HepG2 (cell line): ENCODE measurements around the gene DCAF7. TPM values are rescaled to one million over a fixed set of nuclear protein-coding genes. Genes with fewer than 3 reads are reported as not detected.

Experiments
- CCAR2 ChIP-seq: fragments of 200-400 bp; formaldehyde crosslinking; optimal IDR thresholded peaks from 2 replicates; pipeline ENCODE3; 2018; ENCODE audit warnings: low read depth, mild to moderate bottlenecking, low read length, moderate library complexity
- DPF2 ChIP-seq: sonication (generic); formaldehyde crosslinking; IDR thresholded peaks from 2 replicates; pipeline ENCODE4 v1.4.0; 2020; ENCODE audit warnings: mild to moderate bottlenecking, low read depth, missing genetic modification reagents, borderline replicate concordance
- GATA4 ChIP-seq: sonication (generic); IDR thresholded peaks from 2 replicates; pipeline ENCODE4 v1.6.1; 2016; ENCODE audit warnings: antibody characterized with exemption, low read depth, borderline replicate concordance
- SP5 ChIP-seq: IDR thresholded peaks from 2 replicates; pipeline ENCODE4 v1.6.1; 2016; ENCODE audit warnings: low read depth, borderline replicate concordance
- ZNF251 ChIP-seq: sonication (generic); formaldehyde crosslinking; IDR thresholded peaks from 2 replicates; pipeline ENCODE4 v1.9.0; 2021; ENCODE audit warnings: mild to moderate bottlenecking, missing genetic modification reagents
- ZNF335 ChIP-seq: sonication (generic); formaldehyde crosslinking; IDR thresholded peaks from 2 replicates; pipeline ENCODE4 v1.4.0; 2020; ENCODE audit warnings: missing genetic modification reagents
- ZNF337 ChIP-seq: sonication (generic); formaldehyde crosslinking; IDR thresholded peaks from 2 replicates; pipeline ENCODE4 v1.5.1; 2020; ENCODE audit warnings: missing genetic modification reagents, low read depth, mild to moderate bottlenecking, borderline replicate concordance
- ZNF441 ChIP-seq: sonication (generic); formaldehyde crosslinking; IDR thresholded peaks from 2 replicates; pipeline ENCODE4 v1.7.0; 2021; ENCODE audit warnings: missing genetic modification reagents, borderline replicate concordance
- ZNF678 ChIP-seq: sonication (generic); formaldehyde crosslinking; IDR thresholded peaks from 2 replicates; pipeline ENCODE4 v1.4.0; 2020; ENCODE audit warnings: mild to moderate bottlenecking, missing genetic modification reagents
- ZNF773 ChIP-seq: sonication (generic); formaldehyde crosslinking; IDR thresholded peaks from 2 replicates; pipeline ENCODE4 v1.4.0; 2020; ENCODE audit warnings: missing genetic modification reagents, borderline replicate concordance
- polyA plus RNA-seq, 8 experiments: library from polyadenylated mRNA; depleted of rRNA in 3 of 8; stranded (reverse) in 7 of 8; unstranded in 1 of 8; fragments of >200 nt; fragmentation: Illumina TruSeq in 4 of 8; extraction: Trizol in 4 of 8; gene quantifications; 2 replicates each; pipeline versions ENCODE4 v1.2.1 to v1.2.3, GENCODE V29; 2011 to 2016; ENCODE audit warnings: low read depth in 4 of 8, missing spikeins in 1 of 8, mixed read lengths in 1 of 8; ENCODE audit not compliant: insufficient read depth in 1 of 8
- total RNA-seq, 5 experiments: library from RNA; depleted of rRNA; stranded (reverse); fragments of >200 nt; fragmentation: Illumina TruSeq; extraction: Trizol; gene quantifications; 2 replicates each; pipeline ENCODE4 v1.2.3, GENCODE V29; 2016; ENCODE audit warnings: low read depth in 1 of 5
- TF ChIP-seq, protein P1 (sequence below): sonication (generic); formaldehyde crosslinking; IDR thresholded peaks from 2 replicates; pipeline ENCODE4 v1.4.0; 2020; ENCODE audit warnings: missing genetic modification reagents, borderline replicate concordance
- TF ChIP-seq, protein P2 (sequence below): sonication (generic); formaldehyde crosslinking; IDR thresholded peaks from 2 replicates; pipeline ENCODE4 v1.4.0; 2020; ENCODE audit warnings: missing genetic modification reagents
- TF ChIP-seq, protein P3 (sequence below): sonication (generic); formaldehyde crosslinking; IDR thresholded peaks from 2 replicates; pipeline ENCODE4 v1.4.0; 2020; ENCODE audit warnings: missing genetic modification reagents
- TF ChIP-seq, protein P4 (sequence below): sonication (generic); formaldehyde crosslinking; IDR thresholded peaks from 2 replicates; pipeline ENCODE4 v1.5.0; 2020; ENCODE audit warnings: missing genetic modification reagents
- TF ChIP-seq, protein P5 (sequence below): IDR thresholded peaks from 2 replicates; pipeline ENCODE4 v1.6.1; 2012; ENCODE audit warnings: low read depth, low read length, improper control_type of control experiment
- TF ChIP-seq, protein P6 (sequence below): sonication (generic); formaldehyde crosslinking; IDR thresholded peaks from 2 replicates; pipeline ENCODE4 v1.4.0; 2020; ENCODE audit warnings: missing genetic modification reagents, borderline replicate concordance

The DCAF7 gene
- total and polyA plus RNA-seq, 2 of the 13 experiments (the other 11 are each of a cell fraction or from before 2014, with no cell fraction given) = 55.2 to 73.4 TPM

DNA sequence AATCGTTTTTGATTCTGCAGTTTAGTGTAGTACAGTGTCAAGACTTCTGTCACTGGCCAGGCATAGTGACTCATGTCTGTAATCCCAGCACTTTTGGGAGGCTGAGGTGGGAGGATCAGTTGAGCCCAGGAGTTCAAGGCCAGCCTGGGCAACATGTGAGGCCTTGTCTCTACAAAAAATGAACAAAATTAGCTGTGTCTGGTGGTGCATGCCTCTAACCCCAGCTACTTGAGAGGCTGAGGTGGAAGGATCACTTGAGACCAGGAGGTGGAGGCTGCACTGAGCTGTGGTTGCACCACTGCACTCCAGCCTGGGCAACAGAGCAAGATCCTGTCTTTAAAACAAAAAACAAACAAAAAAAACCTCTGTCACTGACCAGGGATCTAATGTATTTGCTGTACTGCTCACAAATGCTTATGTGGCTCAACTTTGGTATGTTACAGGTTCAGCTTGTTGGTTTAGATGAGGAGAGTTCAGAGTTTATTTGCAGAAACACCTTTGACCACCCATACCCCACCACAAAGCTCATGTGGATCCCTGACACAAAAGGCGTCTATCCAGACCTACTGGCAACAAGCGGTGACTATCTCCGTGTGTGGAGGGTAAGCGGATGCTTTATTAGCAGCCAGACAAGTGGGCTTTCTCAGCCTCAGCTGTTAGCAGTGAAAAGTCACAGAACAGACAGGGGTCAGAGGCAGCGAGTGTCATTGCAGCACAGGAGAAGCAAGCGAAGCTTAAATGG lies 27.9 kb downstream of the DCAF7 start (continued):
- TF ChIP-seq, protein P1, sequence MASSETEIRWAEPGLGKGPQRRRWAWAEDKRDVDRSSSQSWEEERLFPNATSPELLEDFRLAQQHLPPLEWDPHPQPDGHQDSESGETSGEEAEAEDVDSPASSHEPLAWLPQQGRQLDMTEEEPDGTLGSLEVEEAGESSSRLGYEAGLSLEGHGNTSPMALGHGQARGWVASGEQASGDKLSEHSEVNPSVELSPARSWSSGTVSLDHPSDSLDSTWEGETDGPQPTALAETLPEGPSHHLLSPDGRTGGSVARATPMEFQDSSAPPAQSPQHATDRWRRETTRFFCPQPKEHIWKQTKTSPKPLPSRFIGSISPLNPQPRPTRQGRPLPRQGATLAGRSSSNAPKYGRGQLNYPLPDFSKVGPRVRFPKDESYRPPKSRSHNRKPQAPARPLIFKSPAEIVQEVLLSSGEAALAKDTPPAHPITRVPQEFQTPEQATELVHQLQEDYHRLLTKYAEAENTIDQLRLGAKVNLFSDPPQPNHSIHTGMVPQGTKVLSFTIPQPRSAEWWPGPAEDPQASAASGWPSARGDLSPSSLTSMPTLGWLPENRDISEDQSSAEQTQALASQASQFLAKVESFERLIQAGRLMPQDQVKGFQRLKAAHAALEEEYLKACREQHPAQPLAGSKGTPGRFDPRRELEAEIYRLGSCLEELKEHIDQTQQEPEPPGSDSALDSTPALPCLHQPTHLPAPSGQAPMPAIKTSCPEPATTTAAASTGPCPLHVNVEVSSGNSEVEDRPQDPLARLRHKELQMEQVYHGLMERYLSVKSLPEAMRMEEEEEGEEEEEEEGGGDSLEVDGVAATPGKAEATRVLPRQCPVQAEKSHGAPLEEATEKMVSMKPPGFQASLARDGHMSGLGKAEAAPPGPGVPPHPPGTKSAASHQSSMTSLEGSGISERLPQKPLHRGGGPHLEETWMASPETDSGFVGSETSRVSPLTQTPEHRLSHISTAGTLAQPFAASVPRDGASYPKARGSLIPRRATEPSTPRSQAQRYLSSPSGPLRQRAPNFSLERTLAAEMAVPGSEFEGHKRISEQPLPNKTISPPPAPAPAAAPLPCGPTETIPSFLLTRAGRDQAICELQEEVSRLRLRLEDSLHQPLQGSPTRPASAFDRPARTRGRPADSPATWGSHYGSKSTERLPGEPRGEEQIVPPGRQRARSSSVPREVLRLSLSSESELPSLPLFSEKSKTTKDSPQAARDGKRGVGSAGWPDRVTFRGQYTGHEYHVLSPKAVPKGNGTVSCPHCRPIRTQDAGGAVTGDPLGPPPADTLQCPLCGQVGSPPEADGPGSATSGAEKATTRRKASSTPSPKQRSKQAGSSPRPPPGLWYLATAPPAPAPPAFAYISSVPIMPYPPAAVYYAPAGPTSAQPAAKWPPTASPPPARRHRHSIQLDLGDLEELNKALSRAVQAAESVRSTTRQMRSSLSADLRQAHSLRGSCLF = no peak
- TF ChIP-seq, protein P2, sequence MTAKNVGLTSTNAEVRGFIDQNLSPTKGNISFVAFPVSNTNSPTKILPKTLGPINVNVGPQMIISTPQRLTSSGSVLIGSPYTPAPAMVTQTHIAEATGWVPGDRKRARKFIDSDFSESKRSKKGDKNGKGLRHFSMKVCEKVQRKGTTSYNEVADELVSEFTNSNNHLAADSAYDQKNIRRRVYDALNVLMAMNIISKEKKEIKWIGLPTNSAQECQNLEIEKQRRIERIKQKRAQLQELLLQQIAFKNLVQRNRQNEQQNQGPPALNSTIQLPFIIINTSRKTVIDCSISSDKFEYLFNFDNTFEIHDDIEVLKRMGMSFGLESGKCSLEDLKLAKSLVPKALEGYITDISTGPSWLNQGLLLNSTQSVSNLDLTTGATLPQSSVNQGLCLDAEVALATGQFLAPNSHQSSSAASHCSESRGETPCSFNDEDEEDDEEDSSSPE (CRISPR knock-in tag) = no peak
- TF ChIP-seq ZNF678 (CRISPR knock-in tag) (peak; percentile 92; the same call in 1 of the 2 replicates), CCAR2 (no peak), GATA4 (peak; percentile 66; the same call in 1 of the 2 replicates), ZNF251 (CRISPR knock-in tag) (no peak), DPF2 (CRISPR knock-in tag) (peak; percentile 85), ZNF773 (CRISPR knock-in tag) (no peak), SP5 (peak; percentile 72), ZNF337 (CRISPR knock-in tag) (0 out of 2 replicates have a peak, but pooled peaks have one; percentile 77), ZNF335 (peak; percentile 63; the same call in 1 of the 2 replicates), ZNF441 (CRISPR knock-in tag) (no peak)
- TF ChIP-seq, protein P3, sequence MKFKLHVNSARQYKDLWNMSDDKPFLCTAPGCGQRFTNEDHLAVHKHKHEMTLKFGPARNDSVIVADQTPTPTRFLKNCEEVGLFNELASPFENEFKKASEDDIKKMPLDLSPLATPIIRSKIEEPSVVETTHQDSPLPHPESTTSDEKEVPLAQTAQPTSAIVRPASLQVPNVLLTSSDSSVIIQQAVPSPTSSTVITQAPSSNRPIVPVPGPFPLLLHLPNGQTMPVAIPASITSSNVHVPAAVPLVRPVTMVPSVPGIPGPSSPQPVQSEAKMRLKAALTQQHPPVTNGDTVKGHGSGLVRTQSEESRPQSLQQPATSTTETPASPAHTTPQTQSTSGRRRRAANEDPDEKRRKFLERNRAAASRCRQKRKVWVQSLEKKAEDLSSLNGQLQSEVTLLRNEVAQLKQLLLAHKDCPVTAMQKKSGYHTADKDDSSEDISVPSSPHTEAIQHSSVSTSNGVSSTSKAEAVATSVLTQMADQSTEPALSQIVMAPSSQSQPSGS (CRISPR knock-in tag) = peak; percentile 86; the same call in 1 of the 2 replicates
- TF ChIP-seq, protein P4, sequence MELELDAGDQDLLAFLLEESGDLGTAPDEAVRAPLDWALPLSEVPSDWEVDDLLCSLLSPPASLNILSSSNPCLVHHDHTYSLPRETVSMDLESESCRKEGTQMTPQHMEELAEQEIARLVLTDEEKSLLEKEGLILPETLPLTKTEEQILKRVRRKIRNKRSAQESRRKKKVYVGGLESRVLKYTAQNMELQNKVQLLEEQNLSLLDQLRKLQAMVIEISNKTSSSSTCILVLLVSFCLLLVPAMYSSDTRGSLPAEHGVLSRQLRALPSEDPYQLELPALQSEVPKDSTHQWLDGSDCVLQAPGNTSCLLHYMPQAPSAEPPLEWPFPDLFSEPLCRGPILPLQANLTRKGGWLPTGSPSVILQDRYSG = no peak
- TF ChIP-seq, protein P5, sequence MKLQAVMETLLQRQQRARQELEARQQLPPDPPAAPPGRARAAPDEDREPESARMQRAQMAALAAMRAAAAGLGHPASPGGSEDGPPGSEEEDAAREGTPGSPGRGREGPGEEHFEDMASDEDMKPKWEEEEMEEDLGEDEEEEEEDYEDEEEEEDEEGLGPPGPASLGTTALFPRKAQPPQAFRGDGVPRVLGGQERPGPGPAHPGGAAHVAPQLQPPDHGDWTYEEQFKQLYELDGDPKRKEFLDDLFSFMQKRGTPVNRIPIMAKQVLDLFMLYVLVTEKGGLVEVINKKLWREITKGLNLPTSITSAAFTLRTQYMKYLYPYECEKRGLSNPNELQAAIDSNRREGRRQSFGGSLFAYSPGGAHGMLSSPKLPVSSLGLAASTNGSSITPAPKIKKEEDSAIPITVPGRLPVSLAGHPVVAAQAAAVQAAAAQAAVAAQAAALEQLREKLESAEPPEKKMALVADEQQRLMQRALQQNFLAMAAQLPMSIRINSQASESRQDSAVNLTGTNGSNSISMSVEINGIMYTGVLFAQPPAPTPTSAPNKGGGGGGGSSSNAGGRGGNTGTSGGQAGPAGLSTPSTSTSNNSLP = peak; percentile 43; the same call in 1 of the 2 replicates
- TF ChIP-seq, protein P6, sequence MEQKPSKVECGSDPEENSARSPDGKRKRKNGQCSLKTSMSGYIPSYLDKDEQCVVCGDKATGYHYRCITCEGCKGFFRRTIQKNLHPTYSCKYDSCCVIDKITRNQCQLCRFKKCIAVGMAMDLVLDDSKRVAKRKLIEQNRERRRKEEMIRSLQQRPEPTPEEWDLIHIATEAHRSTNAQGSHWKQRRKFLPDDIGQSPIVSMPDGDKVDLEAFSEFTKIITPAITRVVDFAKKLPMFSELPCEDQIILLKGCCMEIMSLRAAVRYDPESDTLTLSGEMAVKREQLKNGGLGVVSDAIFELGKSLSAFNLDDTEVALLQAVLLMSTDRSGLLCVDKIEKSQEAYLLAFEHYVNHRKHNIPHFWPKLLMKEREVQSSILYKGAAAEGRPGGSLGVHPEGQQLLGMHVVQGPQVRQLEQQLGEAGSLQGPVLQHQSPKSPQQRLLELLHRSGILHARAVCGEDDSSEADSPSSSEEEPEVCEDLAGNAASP (CRISPR knock-in tag) = peak; percentile 74
